Superior temporal gyrus (tissue), 1 donor: ENCODE results near the gene DHRS3.

Experiments used
- DNase-seq: peaks from one replicate; pipeline ENCODE4 v3.0.0-alpha.2; 2016; ENCODE audit errors: extremely low spot score

Gene DHRS3

DNA sequence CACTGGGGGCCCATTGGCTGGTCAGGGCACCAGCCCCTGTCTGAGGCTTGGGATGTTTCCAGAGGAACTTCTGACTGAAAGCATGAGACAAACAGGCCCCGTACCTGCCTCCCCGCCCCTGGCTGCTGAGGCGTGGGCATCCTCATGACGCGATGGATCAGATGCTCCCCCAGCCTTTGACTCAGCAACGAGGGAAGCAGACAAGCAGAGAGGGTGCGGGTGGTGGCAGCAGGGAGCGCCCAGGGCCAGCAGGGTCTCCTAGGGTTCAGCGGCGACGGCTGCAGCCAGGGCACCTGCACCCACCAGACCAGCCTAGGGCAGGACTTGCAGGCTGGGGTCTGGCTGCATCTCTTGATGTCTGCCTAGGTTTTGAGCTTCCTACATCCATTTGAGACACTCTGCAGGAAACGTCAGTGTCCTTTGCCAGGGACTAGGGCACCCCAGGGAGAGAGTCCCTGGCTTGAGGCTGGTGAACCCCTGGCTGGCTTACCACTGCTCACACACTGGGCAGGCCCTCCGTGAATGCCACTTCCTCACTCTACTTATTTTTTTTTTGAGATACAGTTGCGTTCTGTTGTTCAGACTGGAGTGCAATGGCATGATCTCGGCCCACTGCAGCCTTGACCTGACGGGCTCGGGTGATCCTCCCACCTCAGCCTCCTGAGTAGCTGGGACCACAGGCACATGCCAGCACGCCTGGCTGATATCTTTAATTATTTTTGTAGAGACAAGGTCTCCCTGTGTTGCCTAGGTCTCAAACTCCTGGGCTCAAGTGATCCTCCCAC, 63.3 kb downstream of the DHRS3 start:
- no peak for DNase-seq

GRCh38 chr1:12553963-12554362, 64.0 kb downstream of the DHRS3 start:
- DNase-seq = no peak

- no peak for DNase-seq
These were observed 64.8 kb downstream of the DHRS3 start for GRCh38 chr1:12552951-12553921.

- no peak for DNase-seq
These were observed 65.7 kb downstream of the DHRS3 start for GRCh38 chr1:12552111-12552888.

DNA sequence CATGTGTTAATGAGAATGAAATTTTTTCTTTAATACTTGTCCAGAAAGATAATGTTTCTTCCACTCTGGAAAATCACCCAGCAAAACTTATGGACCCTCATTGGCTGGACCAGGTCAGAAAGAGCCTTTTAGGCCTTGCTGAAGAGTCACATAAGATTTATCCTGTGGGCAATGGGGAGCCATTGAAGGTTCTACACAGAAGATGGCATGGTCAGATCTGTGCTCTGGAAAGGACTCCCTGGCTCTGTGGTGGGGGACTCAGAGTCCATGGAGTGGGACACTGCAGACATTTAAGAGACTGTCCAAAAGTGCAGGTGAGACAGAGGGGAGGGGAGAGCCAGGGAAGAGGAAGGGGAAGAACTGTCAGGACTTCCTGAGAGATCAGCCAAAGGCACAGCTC, 66.4 kb downstream of the DHRS3 start:
- DNase-seq = no peak

- no peak for DNase-seq
These were observed 68.3 kb downstream of the DHRS3 start for GRCh38 chr1:12549460-12550349.

DNA sequence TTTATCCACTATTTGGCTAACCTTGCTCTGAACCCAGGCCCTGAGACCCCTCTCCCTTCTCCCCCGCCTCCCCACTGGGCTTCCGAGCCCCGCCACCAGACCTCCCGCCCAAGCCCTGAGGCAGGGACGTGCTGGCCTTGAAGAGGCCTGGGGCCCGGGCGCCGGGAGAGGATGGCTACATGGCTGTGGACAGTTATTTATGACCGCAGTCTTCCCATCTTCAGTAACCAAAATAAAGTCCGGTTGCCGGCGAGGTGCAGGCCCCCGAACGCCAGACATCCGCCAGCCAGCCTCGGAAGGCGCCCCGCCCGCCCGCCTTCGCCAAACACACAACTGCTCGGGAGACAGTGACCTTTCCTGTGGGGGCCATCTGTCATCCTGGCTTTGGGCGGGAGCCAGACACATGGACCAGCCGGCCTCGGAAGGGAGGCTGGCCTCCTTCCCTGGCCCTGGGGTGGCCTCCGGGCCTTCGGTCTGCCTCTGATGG, 69.0 kb downstream of the DHRS3 start:
- no peak for DNase-seq

- DNase-seq = no peak
These were observed 69.6 kb downstream of the DHRS3 start for GRCh38 chr1:12548279-12548972.

- DNase-seq = no peak
These were observed 70.3 kb downstream of the DHRS3 start for GRCh38 chr1:12547586-12548225.

DNA sequence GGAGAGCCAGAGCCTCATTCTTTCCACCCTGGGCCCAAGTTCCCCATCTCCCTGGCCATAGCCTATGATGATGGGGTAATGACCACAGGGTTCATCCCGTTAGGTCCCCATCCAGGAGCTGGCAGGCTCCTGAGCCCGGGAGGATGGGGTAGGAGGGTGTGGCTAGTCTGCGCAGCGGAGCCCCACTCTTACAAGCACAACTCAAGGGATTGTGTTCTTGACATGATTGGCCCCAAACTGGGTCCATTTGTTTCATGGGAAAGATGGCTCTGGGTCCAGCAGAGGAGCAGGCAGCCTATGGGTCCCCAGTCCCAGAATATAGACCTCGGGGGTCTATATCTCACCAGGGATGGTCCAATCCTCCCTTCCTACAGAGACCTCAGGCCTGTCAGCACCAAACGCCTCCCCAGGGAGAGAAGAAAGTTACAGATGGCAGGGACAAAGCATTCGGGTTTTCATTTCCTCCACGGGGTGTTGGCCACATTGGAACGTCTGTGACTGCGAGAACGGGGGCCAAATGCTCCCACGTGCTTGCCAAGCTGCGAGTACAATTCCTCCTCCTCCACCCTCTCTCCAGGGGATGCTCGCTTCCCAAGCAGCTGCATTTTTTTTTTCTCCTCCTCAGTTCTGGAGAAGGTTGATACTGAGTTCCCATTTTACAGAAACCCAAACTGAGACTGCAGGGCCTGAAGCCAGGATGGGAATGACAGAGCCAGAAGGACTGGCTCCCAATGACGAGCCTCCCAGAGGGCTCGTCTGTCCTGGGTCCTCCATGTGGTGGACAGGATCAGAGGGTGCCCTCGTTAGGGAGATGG, 71.0 kb downstream of the DHRS3 start:
- DNase-seq = no peak

DNA sequence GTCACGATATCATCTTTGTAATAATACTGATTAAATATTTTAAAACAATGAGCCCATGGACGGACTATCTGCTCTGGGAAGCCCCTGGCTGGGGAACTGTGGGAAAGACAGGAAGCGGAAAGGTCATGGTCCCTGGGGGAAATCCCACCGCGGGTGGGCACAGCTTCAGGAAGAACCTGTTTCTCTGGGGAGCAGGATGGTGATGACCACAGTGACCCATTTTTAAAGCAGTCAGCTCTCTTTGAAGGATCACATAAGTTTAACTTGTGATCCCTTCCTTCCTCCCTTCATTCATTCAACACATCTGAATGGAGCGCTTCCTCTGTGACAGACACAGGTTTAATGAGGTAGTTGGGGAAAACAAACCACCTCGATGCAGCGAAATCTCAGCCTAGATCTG, 73.0 kb downstream of the DHRS3 start:
- no peak for DNase-seq

DNA sequence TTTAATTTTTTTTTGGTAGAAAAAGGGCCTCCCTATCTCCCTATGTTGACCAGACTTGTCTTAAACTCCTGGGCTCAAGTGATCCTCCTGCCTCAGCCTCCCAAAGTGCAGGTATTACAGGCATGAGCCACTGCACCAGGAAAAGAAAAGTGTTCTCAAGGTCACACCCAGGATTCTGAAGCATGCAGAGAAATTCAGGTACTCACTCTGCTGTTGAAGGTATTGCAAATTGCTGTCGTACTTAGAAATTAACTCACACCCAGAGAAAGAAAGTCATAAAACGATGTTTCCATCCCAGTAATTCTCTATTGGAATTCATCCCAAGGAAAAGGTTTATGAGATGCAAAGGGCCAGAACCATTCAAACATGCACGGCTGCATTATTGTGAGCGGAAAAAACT, 73.7 kb downstream of the DHRS3 start:
- DNase-seq = no peak

DNA sequence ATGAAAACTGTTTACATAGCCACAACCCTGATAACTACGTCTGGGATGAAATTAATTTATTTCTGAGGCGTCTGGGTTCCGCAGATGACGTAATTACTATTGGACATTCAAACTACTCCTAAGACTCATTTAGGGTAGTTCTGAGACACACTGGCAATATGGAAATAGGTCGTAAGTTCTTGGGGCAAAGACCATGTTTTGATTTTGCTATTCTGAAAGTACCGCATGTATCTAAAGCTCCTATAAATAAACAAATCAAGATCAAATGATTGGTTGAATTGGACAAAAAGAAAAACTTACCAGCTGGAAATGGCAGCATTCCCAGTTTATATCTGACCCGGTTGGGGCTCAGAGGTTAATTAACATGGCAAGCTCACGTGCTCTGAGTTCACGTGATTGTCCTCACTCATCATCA, 74.3 kb downstream of the DHRS3 start:
- DNase-seq = no peak

GRCh38 chr1:12542616-12543592, 75.1 kb downstream of the DHRS3 start:
- DNase-seq = no peak

GRCh38 chr1:12542138-12542465, 75.9 kb downstream of the DHRS3 start:
- no peak for DNase-seq

DNA sequence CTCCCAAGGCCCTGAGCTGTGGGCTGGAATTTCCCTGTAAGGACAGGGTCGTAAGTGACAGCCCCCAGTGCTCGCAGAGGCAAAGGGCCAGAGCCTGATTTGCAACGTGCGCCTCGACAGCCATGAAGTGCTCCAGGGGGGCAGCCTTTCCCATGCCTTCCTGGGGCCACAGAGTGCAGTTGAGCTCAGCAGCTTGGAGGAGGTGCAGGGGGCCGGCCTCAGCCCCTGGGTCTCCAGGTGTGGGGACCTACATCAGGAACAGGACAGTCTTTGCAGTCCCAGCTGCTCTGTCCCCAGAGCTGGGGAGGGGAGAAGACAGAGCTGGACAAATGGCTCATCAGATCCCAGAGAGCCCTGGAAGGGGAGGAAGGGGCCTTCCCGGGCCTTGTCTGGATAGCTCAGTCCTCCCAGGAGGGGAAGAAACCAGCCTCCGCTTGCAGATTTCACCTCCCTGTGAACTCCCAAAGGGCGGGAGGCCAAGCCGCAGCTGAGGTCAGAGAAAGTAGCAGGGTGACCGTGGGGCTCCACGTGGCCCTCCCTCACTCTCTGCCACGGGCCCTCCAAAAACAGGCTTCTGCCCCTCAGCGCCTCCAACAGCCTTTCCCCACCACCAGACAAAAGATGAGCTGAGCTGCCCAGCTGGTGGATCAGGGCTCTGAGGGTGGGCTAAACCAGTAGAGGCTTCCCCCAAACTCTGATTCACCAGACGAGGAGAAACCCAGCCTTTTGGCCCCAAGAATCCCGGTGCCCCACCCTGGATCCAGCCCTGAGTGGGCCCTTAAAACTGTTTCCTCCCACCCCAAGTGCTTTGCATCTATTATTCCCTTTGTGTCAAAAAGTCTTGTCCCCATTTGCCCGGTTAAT, 76.5 kb downstream of the DHRS3 start:
- no peak for DNase-seq
